Colonic mucosa (tissue), 4 donors: ENCODE measurements around the gene GLI3. TPM values are rescaled to one million over a fixed set of nuclear protein-coding genes. Genes with fewer than 3 reads are reported as not detected.

ENCODE experiments used
- DNase-seq: peaks from one replicate; pipeline ENCODE4 v3.0.0-alpha.2; 2020
- H3K27ac ChIP-seq: fragments of 200-600 bp; one replicate; pipeline ENCODE4 v1.8.0; 2021
- H3K27me3 ChIP-seq: fragments of 200-600 bp; one replicate; pipeline ENCODE4 v1.8.0; 2021
- H3K36me3 ChIP-seq: fragments of 200-600 bp; one replicate; pipeline ENCODE4 v1.8.0; 2021
- H3K4me1 ChIP-seq: fragments of 200-600 bp; one replicate; pipeline ENCODE4 v1.8.0; 2021; ENCODE audit warnings: mild to moderate bottlenecking
- H3K4me3 ChIP-seq: fragments of 200-600 bp; one replicate; pipeline ENCODE4 v1.8.0; 2021
- H3K9ac ChIP-seq, 2 donors: one replicate each; pipeline ENCODE4 v1.7.0; 2013; ENCODE audit warnings: control low read depth in 2 of 2, low read depth in 2 of 2, low read length in 2 of 2
- H3K9me3 ChIP-seq: fragments of 200-600 bp; one replicate; pipeline ENCODE4 v1.8.0; 2021
- CTCF ChIP-seq: fragments of 200-600 bp; IDR thresholded peaks from one replicate; pipeline ENCODE4 v1.8.0; 2022; ENCODE audit warnings: antibody characterized with exemption, mild to moderate bottlenecking
- intact Hi-C: fragments of 100-400 bp; cut with DNase I; formaldehyde crosslinking; loops from one replicate; pipeline ENCODE4 v1.14.1; 2022
- total RNA-seq, 2 donors: library from RNA; stranded (reverse); fragmentation: NEBNext Ultra II Directional in 1 of 2; extraction: Animal tissue kit (Norgen Biotek cat#: 25700) in 1 of 2; gene quantifications; one replicate each; pipeline ENCODE4 v1.2.1, GENCODE V29; 2021
- donor health status: healthy.
- donor health status: DM: no; HTN: no; CAD: no.
- donor health status: DM: no; HTN: no; CAD: no.

The GLI3 gene
- total RNA-seq, 2 donors from 2014 or later: 1.8 to 8.0 TPM

- Histone ChIP-seq H3K4me3 (no peak overlapping the region), H3K27ac (no peak overlapping the region), H3K36me3 (no peaks in the 10 kb centered on the region), H3K27me3 (no peaks in the 10 kb centered on the region), H3K9me3 (no peaks in the 10 kb centered on the region), H3K9ac (no peak overlapping the region), H3K4me1 (no peaks in the 10 kb centered on the region)
- TF ChIP-seq CTCF: no peak
- intact Hi-C loops: no loop called here
- DNase-seq: no peak
Measured at GRCh38 chr7:42103456-42103855, 133.6 kb downstream of the GLI3 start.

- no peaks in the 10 kb centered on the region for H3K4me1 ChIP-seq
- no peak overlapping the region for H3K9ac ChIP-seq
- H3K27me3 ChIP-seq: no peaks in the 10 kb centered on the region
- no peak overlapping the region for H3K4me3 ChIP-seq
- H3K27ac ChIP-seq: no peak overlapping the region
- no peaks in the 10 kb centered on the region for H3K36me3 ChIP-seq
- no peak for DNase-seq
- intact Hi-C loops: no loop called here
- TF ChIP-seq CTCF: no peak
- no peaks in the 10 kb centered on the region for H3K9me3 ChIP-seq
Measured at GRCh38 chr7:42103020-42103419, 134.0 kb downstream of the GLI3 start.

GRCh38 chr7:42102301-42102700, 134.7 kb downstream of the GLI3 start:
- intact Hi-C loops: no loop called here
- H3K9ac ChIP-seq: no peak overlapping the region
- DNase-seq: no peak
- H3K4me3 ChIP-seq: no peak overlapping the region
- no peak for TF ChIP-seq CTCF
- no peaks in the 10 kb centered on the region for H3K9me3 ChIP-seq
- no peaks in the 10 kb centered on the region for H3K27me3 ChIP-seq
- H3K36me3 ChIP-seq: no peaks in the 10 kb centered on the region
- no peaks in the 10 kb centered on the region for H3K4me1 ChIP-seq
- H3K27ac ChIP-seq: no peak overlapping the region

GRCh38 chr7:42100156-42100508, 136.9 kb downstream of the GLI3 start:
- H3K9me3 ChIP-seq: no peaks in the 10 kb centered on the region
- TF ChIP-seq CTCF: no peak
- no peak for DNase-seq
- no peaks in the 10 kb centered on the region for H3K27me3 ChIP-seq
- H3K36me3 ChIP-seq: no peaks in the 10 kb centered on the region
- intact Hi-C loops: no loop called here
- no peak overlapping the region for H3K9ac ChIP-seq
- peaks cover 3% of the 10 kb centered on the region for H3K4me1 ChIP-seq
- H3K4me3 ChIP-seq: no peak overlapping the region
- H3K27ac ChIP-seq: no peak overlapping the region

GRCh38 chr7:42099470-42100155, 137.4 kb downstream of the GLI3 start:
- intact Hi-C loops: no loop called here
- Histone ChIP-seq H3K27me3 (no peaks in the 10 kb centered on the region), H3K9me3 (no peaks in the 10 kb centered on the region), H3K4me1 (peaks cover 3% of the 10 kb centered on the region), H3K27ac (no peak overlapping the region), H3K4me3 (no peak overlapping the region), H3K36me3 (no peaks in the 10 kb centered on the region), H3K9ac (no peak overlapping the region)
- DNase-seq: no peak
- no peak for TF ChIP-seq CTCF
